Measurements from ENCODE around the gene NUDT7. TPM values are rescaled to one million over a fixed set of nuclear protein-coding genes. Genes with fewer than 3 reads are reported as not detected.

The NUDT7 gene
- total and polyA plus RNA-seq, 2 experiments from 2014 or later = 5.6 to 14.3 TPM

DNA sequence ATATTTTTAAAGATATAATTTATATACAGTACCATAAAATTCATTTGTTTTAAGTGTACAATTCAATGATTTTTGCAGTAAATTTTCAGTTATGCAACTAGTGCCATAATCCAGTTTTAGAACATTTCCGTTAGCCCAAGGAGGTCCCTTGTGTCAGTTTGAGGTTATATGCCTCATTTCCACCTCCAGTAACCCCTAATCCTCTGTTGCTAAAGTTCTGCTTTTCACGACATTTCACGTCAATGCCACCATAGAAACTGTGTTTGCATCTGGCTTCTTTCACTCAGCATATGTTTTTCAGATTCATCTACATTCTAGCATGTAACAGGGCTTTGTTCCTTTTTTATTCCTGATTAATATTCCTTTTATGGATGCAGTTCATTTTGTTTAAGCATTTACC is 42.4 kb upstream of the NUDT7 start (continued):
- TF ChIP-seq, protein P1, sequence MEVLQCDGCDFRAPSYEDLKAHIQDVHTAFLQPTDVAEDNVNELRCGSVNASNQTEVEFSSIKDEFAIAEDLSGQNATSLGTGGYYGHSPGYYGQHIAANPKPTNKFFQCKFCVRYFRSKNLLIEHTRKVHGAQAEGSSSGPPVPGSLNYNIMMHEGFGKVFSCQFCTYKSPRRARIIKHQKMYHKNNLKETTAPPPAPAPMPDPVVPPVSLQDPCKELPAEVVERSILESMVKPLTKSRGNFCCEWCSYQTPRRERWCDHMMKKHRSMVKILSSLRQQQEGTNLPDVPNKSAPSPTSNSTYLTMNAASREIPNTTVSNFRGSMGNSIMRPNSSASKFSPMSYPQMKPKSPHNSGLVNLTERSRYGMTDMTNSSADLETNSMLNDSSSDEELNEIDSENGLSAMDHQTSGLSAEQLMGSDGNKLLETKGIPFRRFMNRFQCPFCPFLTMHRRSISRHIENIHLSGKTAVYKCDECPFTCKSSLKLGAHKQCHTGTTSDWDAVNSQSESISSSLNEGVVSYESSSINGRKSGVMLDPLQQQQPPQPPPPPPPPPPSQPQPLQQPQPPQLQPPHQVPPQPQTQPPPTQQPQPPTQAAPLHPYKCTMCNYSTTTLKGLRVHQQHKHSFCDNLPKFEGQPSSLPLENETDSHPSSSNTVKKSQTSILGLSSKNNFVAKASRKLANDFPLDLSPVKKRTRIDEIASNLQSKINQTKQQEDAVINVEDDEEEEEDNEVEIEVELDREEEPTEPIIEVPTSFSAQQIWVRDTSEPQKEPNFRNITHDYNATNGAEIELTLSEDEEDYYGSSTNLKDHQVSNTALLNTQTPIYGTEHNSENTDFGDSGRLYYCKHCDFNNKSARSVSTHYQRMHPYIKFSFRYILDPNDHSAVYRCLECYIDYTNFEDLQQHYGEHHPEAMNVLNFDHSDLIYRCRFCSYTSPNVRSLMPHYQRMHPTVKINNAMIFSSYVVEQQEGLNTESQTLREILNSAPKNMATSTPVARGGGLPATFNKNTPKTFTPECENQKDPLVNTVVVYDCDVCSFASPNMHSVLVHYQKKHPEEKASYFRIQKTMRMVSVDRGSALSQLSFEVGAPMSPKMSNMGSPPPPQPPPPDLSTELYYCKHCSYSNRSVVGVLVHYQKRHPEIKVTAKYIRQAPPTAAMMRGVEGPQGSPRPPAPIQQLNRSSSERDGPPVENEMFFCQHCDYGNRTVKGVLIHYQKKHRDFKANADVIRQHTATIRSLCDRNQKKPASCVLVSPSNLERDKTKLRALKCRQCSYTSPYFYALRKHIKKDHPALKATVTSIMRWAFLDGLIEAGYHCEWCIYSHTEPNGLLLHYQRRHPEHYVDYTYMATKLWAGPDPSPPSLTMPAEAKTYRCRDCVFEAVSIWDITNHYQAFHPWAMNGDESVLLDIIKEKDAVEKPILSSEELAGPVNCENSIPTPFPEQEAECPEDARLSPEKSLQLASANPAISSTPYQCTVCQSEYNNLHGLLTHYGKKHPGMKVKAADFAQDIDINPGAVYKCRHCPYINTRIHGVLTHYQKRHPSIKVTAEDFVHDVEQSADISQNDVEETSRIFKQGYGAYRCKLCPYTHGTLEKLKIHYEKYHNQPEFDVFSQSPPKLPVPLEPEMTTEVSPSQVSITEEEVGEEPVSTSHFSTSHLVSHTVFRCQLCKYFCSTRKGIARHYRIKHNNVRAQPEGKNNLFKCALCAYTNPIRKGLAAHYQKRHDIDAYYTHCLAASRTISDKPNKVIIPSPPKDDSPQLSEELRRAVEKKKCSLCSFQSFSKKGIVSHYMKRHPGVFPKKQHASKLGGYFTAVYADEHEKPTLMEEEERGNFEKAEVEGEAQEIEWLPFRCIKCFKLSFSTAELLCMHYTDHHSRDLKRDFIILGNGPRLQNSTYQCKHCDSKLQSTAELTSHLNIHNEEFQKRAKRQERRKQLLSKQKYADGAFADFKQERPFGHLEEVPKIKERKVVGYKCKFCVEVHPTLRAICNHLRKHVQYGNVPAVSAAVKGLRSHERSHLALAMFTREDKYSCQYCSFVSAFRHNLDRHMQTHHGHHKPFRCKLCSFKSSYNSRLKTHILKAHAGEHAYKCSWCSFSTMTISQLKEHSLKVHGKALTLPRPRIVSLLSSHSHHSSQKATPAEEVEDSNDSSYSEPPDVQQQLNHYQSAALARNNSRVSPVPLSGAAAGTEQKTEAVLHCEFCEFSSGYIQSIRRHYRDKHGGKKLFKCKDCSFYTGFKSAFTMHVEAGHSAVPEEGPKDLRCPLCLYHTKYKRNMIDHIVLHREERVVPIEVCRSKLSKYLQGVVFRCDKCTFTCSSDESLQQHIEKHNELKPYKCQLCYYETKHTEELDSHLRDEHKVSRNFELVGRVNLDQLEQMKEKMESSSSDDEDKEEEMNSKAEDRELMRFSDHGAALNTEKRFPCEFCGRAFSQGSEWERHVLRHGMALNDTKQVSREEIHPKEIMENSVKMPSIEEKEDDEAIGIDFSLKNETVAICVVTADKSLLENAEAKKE (CRISPR knock-in tag; IDR thresholded peaks at IDR 0.05) = no peak
- no peak for TF ChIP-seq STAT1 (IDR thresholded peaks at IDR 0.05; ENCODE audit: unreplicated experiment)

DNA sequence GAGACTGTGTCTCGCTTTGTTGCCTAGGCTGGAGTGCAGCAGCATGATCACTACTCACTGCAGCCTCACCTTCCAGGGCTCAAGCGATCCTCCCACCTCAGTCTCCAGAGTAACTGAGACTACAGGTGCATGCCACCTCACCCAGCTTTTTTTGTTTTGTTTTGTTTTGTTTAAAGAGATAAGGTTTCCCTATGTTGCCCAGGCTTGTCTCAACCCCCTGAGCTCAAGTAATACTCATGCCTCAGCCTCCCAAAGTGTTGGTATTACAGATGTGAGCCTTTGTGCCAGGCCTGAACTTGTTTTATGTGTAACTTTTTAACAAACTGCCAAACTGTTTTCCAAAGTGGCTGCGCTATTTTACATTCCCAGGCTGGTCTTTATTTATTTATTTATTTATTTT is 41.8 kb upstream of the NUDT7 start:
- Mint-ChIP-seq H3K4me3 (no peak overlapping the region), H3K4me1 (peaks cover 8% of the 10 kb centered on the region; the same call in 2 of the 3 replicates), H3K9me3 (no peaks in the 10 kb centered on the region), H3K27ac (no peak overlapping the region), H3K36me3 (ENCODE audit: low read depth) (no peaks in the 10 kb centered on the region), H3K27me3 (ENCODE audit: insufficient read depth, low read depth, poor library complexity) (peaks cover 3% of the 10 kb centered on the region)
- no peaks in the 10 kb centered on the region for H3F3A ChIP-seq (replicated peaks; ENCODE audit: low read depth)
- H3K27me3 ChIP-seq (ENCODE audit: insufficient read depth) = no peaks in the 10 kb centered on the region
- H4K20me1 ChIP-seq (replicated peaks; ENCODE audit: insufficient read depth) = no peaks in the 10 kb centered on the region
- no peaks in the 10 kb centered on the region for H3K79me2 ChIP-seq (replicated peaks; ENCODE audit: insufficient read depth)
- no peak for DNase-seq (ENCODE audit: low spot score)
- no peaks in the 10 kb centered on the region for H3K36me3 ChIP-seq (ENCODE audit: insufficient read depth)
- H3K4me1 ChIP-seq (ENCODE audit: insufficient read depth) = peaks cover 6% of the 10 kb centered on the region
- ATAC-seq = no peak
- no peak overlapping the region for H3K4me3 ChIP-seq
- H3K27ac ChIP-seq (ENCODE audit: low read depth) = no peak overlapping the region
- H3K9me2 ChIP-seq (ENCODE audit: insufficient read depth) = no peaks in the 10 kb centered on the region
- H3K4me2 ChIP-seq = no peak overlapping the region
- no peak overlapping the region for H2AFZ ChIP-seq
- TF ChIP-seq EZH2 (IDR thresholded peaks at IDR 0.05; ENCODE audit: low read depth, unreplicated experiment) = no peak
- TF ChIP-seq JUNB (IDR thresholded peaks at IDR 0.05; ENCODE audit: unreplicated experiment) = no peak
- no peak for TF ChIP-seq ZNF114 (CRISPR knock-in tag; IDR thresholded peaks at IDR 0.05)
- TF ChIP-seq CTCF (conservative IDR thresholded peaks at IDR 0.05; ENCODE audit: low read depth in 2 of 2) = no peak
- no peak for TF ChIP-seq POLR2AphosphoS5 (IDR thresholded peaks at IDR 0.05; ENCODE audit: low read depth)
- TF ChIP-seq, protein P1 (CRISPR knock-in tag; IDR thresholded peaks at IDR 0.05) = no peak
- TF ChIP-seq NANOG (IDR thresholded peaks at IDR 0.05; ENCODE audit: borderline replicate concordance) = no peak
